Measurements from ENCODE around the gene TMEM204. TPM values are rescaled to one million over a fixed set of nuclear protein-coding genes. Genes with fewer than 3 reads are reported as not detected.

The TMEM204 gene
- polyA plus RNA-seq, 4 donors: 18.8 to 28.5 (median 20.6) TPM

DNA sequence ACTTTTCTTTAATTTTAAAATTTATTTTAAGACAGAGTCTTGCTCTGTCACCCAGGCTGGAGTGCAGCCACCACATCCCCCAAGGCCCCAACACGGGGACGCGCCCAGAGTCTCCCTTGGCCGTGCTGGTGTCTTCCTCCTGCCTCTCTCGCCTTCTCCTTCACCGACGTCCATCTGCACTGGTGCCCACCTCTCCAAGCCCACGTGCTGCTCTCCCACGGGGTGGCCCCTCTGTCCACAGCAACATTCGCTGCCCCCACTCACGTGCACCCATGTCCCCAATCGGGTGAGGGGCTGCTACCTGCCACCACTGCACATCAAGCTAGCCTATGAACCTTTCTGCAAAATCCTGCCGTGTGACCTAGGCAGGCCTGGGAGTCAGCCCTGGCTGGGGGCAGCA, 3.1 kb downstream of the TMEM204 start:
- no peak for DNase-seq (ENCODE audit: low read depth in 4 of 4, low spot score in 3 of 4)

DNA sequence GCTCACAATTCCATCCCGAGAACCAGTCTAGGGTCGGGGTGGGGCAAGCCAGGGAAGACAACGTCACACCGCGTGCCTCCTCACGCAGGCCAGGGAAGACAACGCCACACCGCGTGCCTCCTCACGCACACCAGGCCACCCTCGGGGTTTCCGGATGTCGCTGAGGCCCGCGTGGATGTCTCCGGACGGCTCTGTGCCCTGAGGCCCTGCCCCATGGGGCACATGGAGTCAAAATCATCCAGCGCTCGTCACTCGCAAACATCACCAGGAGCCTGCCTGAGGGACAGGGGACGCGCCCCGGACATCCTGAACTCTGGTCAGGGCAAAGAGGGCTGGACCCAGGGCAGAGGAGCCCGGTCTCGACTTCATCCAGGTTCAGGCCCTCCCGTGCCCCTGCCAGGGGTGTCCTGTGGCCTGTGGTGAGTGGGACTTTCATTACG, 3.7 kb downstream of the TMEM204 start:
- no peak for DNase-seq (ENCODE audit: low read depth in 4 of 4, low spot score in 3 of 4)

DNA sequence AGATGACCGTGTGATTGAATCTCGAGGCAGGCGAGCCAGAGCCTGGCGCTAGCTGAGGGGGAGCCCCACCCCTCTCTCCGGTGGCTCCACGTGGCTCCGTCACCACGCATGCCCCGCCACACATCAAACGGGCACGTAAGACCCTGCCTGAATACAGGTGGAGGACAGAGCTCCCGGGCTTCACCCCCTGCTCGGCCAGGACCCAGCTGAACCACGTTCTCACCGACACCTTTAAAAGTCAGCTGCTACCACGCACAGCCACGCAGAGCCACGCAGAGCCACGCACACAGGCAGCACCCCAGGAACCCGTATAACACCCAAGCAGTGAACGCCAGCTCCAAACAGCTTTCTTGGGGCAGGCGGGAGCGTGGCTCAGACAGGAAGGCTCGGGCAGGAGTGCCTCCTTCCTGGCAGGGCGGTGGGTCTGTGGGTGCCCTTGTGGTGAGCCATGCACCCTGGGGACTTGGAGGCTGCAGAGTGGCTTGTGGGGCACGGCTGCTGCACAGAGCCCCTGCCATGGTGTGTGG, 4.4 kb downstream of the TMEM204 start:
- no peak for DNase-seq (ENCODE audit: low read depth in 4 of 4, low spot score in 3 of 4)

DNA sequence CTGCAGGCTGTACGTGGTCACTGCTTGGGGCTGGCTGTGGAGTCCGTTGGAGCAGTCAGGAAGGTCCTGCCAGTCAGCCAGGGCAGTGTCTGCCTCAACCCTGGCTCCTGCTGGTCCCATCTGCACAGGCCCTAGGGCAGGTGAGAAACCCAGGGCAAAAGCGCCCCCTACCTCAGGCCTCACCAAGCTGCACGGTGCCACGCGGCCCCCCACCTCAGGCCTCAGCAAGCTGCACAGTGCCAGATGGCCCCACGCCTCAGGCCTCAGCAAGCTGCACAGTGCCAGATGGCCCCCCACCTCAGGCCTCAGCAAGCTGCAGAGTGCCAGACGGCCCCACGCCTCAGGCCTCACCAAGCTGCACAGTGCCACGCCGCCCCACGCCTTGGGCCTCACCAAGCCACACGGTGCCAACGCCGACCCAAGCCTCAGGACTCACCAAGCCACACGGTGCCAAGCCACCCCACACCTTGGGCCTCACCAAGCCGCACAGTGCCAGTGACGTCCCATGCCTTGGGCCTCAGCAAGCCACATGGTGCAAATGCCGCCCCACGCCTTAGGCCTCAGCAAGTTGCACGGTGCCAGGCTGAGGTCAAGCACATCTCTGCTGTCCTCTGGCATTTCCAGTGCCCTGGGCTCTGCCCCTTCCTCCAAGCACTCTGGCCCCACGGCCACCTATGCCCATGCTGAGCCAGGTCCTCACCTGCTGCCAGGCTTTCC, 5.5 kb downstream of the TMEM204 start:
- no peak for DNase-seq (ENCODE audit: low read depth in 4 of 4, low spot score in 3 of 4)

DNA sequence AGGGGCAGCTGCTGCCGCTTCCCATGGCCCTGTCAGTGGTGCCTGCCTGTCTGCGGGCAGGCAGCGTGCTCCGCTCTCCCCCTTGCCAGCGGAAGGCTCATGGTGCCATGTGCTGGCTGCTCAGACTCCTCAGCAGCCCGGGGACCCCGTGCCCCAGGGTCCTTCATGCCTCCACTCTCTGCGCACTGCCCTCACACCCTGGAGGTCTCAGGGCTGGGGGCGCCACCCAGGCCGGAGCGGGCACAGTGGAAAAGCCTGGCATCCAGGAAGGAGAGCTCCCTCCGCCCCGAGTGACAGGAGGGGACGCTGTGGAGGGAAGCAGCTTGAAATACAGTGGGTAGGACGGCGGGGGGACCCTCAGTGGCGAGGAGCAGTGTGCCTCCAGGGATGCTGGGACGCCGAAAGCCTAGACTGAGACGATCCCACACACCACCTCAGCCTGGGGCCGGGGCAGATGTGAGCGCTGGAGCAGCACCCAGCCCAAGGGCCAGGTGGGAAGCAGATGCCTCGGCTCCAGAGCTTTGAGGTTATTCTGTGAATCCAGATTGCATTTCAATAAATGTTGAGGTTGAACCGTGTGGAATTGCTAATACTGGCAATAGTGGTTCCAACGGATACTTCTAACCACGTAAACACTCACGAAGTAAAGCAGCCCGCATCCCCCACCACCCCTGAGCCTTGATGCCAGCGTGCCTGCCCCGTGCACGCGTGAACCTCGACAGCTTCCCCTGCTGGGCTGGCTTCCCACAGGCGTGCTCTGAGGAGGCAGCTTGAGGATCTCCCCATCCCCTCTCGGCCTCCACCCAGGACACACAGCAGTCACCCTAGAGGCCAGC, 6.5 kb downstream of the TMEM204 start:
- DNase-seq (ENCODE audit: low read depth in 4 of 4, low spot score in 3 of 4): no peak

DNA sequence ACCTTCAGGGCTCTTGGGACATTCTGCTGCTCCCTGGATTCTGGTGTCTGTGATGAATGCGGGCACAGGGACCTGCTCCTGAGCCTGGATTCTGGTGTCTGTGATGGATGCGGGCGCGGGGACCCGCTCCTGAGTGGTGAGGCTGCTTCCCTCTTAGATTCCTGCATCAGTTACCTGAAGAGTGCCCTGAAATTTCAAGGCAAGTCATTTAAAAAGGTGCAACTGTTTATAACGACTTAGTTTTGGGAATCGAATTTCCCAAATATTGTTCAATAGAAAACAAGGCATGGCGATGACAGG, 7.0 kb downstream of the TMEM204 start:
- no peak for DNase-seq (ENCODE audit: low read depth in 4 of 4, low spot score in 3 of 4)

DNA sequence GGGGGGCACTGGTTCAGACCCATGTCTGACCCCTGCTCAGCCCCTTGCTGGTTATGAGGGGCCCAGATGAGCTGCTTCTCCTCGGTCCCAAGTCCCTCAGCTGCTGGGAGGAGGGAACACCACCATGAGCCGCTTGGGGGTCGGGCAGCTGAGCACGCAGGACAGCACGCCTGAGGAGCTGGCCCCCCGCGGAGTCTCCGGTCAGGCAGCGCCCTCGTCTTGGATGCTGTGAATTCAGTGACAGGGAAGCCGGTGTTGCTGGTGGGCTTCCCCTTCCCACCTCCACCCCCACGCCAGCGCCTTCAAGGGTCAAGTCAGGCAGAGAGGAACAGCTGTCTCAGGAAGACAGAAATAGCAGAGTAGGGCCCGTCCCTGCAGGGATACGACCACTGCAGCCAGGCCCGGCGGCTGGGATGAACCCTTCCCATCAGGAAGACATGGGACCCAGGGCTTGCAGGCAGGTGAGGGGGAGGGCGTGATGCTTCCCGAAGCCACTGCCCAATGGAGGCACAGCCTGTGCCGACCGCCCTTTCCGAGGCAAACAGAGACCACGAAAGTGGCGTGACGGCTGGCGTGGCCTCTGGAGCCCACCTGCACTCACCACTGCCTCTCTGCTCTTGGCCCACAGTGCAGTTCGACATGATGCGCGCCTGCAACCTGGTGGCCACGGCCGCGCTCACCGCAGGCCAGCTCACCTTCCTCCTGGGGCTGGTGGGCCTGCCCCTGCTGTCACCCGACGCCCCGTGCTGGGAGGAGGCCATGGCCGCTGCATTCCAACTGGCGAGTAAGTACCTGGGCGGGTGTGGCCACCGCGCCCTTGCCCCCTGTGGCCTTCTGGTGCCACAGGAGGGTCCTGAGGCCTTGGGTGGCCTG, 8.1 kb downstream of the TMEM204 start:
- DNase-seq (ENCODE audit: low read depth in 4 of 4, low spot score in 3 of 4): no peak

DNA sequence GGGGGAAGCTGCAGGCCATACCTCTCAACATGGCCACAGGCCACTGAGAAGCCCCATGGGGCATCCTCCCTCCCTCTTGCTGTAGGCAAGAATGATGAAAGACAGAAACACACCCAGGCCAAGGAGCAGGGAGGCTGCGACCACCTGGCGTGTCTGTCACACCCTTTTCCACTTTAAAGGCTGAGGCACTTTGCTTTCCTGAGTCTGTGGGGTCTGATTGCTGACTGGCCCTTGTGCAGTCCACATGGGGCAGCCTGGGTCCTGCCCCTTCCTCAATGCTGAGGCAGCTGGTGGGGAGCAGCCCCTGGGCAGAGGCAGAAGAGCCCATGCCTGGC, 8.7 kb downstream of the TMEM204 start:
- DNase-seq (ENCODE audit: low read depth in 4 of 4, low spot score in 3 of 4): no peak

DNA sequence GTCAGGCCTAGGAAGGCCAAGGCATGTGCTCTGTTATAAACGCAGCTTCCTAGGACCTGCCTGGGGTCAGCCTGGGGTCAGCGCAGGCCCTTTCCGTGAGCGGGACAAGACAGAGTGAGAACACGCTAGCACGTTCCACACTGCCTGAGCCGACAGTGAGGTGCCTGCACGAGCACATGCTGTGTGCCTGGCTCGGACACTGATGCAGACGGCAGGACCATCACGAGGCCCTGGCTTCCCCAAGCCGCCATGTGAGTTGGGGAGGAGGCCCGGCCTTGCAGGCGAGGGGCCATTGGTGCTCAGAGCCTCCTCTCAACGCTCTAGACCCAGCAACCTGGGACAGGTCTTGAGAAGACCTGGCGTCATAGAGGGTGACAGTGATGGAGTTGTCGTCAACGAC, 9.1 kb downstream of the TMEM204 start:
- DNase-seq (ENCODE audit: low read depth in 4 of 4, low spot score in 3 of 4): no peak

DNA sequence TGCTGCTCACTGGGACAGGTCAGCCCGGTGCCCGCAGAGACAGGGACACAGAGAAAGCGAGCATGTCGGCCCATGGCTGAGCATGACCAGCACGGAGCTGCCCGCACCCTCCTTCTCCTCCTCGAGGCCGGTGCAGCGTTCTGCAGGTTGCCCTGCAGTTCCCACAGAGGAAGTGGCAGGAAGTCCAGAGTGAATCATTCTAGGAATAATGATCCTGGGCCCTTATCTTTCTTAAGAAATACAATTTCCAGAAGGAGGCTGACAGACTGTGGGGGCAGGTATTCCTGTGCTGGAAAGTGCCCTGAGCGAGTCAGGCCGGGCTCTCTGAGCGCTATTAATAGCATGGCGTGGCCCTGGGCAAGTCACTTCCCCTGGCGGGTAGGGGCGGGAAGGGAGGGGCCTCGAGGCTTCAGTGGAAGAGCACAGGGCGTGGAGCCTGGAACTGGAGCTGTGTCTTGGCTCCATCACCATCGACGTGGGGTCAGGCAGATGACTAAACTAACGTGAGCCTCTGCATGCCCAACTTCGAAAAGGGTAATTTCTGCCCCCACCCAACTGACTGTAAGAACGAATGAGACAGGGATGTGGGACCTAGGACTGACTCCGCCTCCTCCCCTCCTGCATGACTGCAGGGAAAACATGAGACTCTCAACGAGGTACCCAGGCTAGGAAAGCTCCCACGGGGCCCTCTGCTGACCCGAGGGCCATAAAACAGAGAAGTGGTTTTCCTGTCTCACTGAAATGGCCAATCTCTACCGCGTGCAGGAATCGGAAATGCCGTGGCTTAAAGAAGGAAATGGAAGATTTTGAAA, 9.8 kb downstream of the TMEM204 start:
- DNase-seq (ENCODE audit: low read depth in 4 of 4, low spot score in 3 of 4): no peak

DNA sequence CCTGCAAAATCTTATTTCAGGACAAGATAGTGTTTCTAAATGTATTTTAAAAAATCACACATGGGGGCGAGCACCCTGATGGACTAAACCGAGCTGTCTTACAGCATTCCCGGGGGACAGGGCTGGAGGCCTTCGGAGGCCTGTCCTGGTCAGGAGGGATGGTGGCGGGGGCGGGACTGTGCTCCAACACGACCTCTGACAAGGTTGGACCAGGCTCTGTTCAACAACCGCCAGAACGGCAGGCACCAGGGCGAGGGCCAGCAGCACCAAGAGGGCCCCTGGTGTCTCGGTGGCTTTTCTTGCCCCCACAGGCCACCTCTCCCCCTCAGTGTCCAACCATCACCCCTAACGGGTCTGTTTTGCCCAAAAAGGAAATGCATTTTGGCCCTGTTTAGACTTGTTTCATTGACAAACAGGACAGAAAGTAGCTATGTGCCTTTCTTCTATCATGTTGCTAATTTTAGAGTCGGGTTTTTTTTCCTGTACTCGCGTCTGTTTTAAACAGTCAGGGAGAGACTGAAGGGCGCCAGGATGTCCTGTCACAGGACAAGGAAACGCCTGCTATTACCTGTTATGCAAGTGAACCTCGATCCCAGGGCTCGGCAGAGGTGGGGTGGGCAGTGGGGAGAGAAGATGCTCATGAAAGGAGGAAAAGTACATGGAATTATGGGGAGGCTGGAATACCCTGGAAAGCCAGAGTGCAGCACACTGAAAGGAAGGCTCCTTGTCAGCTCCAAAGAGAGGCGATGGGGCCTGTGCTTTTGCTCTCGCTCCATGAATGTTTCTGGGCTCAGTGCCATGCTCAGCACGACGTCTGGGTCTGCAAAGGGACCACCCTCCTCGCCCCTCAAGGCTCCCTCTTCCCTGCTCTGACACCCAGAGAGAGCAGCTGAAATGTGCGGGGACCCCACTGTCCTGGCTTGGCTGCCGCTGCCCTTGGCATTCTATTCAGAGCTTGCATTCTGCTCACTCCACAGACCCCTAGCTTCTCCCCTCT, 11.9 kb downstream of the TMEM204 start:
- no peak for DNase-seq (ENCODE audit: low read depth in 4 of 4, low spot score in 3 of 4)

DNA sequence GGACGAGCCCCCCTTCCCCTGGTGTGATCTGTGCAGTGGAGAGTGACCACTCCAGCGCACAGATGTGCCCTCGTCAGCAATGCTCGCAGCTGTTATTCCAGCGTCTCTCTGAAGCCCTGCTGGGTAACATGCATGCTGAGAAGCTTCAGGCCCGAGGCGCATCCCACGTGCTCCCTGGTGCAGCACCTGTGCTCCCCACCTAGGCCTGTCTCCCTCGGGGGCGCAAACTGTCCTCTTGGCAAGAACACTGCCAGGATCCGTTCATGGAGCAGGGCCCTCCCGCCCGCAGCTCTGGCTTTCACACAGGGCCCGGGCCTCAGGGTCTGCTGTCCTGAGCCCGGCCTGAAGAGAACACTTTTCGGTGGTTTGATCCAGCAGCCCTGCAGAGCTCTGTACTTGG, 13.0 kb downstream of the TMEM204 start:
- DNase-seq (ENCODE audit: low read depth in 4 of 4, low spot score in 3 of 4): no peak

DNA sequence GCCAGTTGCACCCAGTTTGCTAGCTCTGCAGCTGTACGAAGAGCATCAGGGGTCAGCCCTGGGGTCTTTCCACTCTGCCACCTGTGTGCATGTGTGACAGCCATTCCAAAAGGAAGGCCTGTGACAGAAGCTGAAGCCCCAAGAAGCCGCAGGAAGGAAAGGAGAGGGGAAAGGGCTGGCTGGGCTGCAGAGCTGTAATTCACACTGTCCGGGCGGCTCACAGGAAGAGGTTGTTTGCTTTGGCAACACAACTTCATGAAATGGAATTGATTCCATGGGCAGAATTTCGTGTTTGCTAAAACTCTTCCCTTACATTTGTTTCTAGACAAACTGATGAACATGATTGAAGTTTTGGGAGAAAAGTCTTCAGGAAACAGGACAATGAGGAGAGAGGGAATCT, 14.8 kb downstream of the TMEM204 start:
- DNase-seq (ENCODE audit: low read depth in 4 of 4, low spot score in 3 of 4): no peak

DNA sequence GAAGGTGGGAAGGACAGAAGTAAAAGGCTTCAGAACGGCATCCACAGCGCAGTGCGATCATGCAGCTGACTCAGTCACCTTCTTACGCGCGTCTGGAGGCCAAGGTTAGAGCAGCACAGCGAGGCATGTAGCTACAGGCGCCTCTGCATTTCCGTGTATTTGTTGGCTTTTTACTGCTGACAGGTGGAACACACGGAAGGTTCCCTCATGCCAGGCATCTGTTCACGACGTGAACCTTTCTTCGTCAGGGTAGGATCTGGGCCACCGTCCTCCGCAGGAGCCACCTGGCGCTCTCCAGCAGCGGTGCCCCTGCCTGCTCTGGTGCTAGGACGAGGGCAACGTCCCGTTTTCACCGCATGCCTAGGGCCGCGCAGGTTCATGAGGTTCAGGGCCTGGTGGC, 15.3 kb downstream of the TMEM204 start:
- DNase-seq (ENCODE audit: low read depth in 4 of 4, low spot score in 3 of 4): no peak

DNA sequence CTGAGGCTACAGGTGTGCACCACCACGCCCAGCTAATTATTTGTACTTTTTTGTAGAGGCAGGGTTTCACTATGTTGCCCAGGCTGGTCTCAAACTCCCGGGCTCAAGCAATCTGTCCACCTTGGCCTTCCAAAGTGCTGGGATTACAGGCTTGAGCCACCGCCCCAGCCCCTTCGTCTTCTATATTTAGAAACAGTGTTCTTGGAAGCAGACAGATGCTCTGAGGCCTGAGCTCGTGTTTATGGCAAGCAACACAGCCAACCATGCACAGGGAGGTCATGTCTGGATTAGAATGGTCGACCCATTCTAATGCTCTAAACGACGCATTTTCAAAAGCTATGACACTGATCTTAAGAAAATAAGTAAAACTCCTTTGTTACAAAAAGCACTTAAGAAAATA, 16.6 kb downstream of the TMEM204 start:
- no peak for DNase-seq (ENCODE audit: low read depth in 4 of 4, low spot score in 3 of 4)

DNA sequence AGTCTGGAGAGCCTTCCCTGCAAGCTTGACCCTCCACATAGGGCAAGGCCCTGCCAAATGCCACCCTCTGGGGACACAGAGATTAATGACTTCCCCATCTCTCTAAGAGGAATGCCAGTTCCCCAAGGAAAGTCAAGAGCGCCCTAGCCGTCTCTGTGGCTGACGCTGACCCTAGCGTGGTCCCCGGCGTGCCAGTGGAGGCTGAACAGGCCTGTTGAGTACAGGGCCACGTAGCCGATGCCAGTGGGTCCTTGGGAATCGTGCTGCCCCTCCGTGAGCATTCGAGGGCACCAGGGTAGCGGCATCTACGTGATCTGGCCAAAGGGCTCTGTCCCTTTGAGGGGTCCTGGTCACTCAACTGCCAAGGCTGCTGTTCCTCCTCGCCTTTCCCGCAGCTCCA, 17.2 kb downstream of the TMEM204 start:
- no peak for DNase-seq (ENCODE audit: low read depth in 4 of 4, low spot score in 3 of 4)

DNA sequence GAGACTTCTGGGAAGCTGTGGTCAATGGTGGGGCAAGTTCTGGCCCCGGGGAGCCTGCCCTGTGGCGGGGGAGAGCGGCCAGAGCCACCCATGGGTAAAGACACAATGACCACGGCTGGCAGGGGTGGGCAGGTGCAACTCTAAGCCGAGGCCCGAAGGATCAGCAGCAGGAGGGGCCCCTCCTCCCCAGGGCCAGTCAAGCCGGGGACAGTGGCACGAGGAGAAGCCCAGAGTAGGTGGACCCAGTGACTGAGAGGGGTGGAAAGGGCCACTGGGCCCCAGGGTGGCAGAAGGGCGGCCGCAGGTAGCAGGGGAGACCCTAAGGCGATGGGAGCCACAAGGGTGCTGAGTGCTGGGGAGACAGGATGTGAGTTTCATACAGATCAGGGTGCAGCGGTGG, 17.7 kb downstream of the TMEM204 start:
- DNase-seq (ENCODE audit: low read depth in 4 of 4, low spot score in 3 of 4): no peak

DNA sequence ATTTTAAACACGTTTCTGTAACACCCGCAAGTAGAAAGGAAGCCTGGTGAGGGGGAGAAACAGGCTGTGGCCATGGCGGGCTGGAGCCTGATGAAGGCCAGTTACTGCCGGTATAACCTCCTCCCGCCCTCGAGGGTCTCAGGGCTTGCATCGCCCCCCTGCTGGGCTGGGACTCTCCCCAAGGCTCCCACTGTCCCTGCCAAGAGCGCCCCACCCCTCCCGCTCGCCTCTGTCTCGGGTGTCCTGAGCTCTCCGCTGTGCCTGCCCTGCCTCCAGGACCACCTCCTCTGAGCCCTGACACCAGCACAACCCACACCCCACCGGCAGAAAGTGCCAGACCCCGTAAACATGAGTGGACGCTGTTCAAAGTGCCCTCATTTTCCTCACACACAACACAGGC, 18.7 kb downstream of the TMEM204 start:
- DNase-seq (ENCODE audit: low read depth in 4 of 4, low spot score in 3 of 4): no peak
